Epidermal melanocyte (primary cell): ENCODE measurements around the gene HUNK.

Experiments used
- DNase-seq: peaks from one replicate; pipeline ENCODE4 v3.0.0; 2011; ENCODE audit warnings: low spot score; ENCODE audit not compliant: insufficient read length

HUNK gene

GRCh38 chr21:31948676-31949075, 75.9 kb downstream of the HUNK start:
- no peak for DNase-seq

DNA sequence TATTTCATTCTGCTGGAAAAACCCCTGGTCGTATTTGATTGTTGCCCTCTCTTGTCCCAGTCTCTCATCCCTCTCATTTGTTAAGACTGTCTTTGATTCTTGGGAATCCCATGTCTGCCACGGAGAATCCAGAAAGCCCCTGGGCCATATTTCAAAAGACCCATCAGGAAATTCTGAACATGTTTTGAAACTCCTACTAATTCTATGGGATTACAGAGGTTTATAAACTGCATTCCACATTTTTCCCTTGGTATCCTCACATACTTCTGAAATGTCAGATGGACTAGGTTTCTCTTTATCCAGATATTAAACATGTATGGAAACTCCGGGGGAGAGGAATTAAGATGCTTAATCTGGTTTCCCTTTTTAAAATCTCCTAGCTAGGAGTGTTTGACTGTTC, 80.0 kb downstream of the HUNK start:
- DNase-seq = peak; percentile 27

GRCh38 chr21:31957631-31958030, 84.8 kb downstream of the HUNK start:
- DNase-seq = no peak

DNA sequence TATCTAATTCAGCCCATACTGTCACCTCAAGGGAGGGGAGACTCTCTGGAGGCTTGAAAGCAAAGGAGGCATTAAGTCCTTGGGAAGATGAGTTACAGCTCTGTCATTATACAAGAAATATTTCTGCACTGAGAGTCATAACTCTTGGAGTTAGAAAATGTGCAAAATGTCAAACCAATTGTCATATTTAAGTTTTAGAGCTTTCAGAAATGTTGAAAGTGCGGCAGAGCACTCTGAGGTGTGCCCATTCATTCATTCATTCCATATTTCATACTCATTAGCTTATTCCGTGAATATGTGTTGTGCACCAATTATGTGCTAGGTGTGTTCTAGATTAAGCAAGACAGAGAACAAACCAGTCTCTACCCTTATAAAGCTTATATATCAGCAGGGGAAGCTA, 87.1 kb downstream of the HUNK start:
- no peak for DNase-seq

GRCh38 chr21:31961027-31961426, 88.2 kb downstream of the HUNK start:
- no peak for DNase-seq

DNA sequence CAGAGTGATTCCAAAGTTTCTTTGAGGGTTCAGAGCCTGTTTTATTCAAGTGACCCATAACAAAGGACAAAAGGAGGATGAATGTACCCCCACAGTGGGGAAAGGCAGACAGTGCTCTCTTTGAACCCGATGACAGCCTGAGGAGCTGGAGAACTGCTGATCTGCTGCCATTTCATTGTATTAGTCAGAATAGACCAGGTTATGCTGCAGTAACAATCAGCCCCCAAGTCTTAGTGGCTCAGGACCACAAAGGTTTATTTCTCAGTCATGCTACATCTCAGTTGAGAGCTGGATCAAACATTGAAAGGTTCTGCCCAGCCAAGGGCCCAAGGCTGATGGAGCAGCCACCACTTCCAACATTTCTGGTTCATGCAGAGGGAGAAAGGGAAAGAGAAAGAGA, 88.9 kb downstream of the HUNK start:
- DNase-seq = no peak

GRCh38 chr21:31964692-31965091, 91.9 kb downstream of the HUNK start:
- no peak for DNase-seq

DNA sequence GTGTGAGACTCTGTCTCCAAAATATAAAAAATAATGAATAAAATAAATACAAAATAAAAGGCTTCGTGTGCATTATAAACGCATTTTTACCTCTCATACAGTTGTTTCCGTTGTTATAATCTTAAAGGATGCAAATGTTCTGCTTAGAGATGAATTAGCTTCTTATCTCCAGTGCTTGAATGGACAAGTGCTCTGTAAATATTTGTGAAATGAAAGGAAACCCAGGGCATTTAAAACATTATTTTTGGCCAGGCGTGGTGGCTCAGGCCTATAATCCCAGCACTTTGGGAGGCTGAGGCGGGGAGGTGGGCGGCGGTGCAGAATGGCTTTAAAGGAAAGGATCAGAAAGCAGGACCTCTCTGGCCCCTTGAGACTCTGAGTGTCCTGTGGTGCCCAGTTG, 94.5 kb downstream of the HUNK start:
- DNase-seq = no peak

DNA sequence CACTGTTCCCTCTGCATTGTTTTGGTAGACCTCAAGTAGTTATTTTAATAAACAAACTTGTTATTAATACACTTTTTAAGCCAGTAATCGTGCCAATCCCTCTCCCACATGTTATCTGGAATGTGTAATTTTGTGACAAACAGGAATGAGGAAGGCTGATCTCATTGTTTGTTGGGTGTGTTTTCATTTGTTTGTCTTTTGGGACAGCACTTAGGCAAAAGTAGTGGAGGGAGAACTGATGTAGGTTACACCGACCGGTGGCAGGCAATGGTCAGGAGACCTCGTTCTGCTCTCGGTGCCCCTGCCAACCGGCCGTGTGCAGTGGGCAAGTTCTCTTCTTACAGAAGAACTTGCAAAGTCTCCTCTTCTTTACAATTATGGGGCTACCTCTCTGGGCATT, 99.8 kb downstream of the HUNK start:
- no peak for DNase-seq

- no peak for DNase-seq
These were observed 100.7 kb downstream of the HUNK start for GRCh38 chr21:31973402-31973944.

DNA sequence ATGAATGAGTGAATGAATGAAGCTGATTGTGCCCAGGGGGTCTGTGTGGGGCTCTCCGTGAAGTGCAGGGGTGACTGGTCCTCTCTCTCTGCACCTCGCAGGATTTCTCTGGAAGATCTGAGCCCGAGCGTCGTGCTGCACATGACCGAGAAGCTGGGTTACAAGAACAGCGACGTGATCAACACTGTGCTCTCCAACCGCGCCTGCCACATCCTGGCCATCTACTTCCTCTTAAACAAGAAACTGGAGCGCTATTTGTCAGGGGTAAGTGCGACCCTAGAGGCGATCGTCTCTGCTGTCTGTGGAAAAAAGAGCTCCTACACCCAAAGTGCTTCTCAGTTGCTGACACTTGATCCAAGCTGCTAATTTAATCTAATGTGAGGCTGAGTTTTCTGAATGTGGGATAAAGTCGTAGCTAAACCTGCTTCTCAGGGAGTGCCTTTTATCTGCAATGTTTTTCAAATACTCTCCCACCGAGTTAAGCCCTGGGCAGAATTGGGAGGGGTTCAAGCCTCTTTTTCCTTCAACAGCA, 101.7 kb downstream of the HUNK start:
- no peak for DNase-seq

- no peak for DNase-seq
These were observed 102.7 kb downstream of the HUNK start for GRCh38 chr21:31975491-31975890.

- DNase-seq = no peak
These were observed 105.0 kb downstream of the HUNK start for GRCh38 chr21:31977816-31978215.

GRCh38 chr21:31983120-31983519, 110.3 kb downstream of the HUNK start:
- no peak for DNase-seq

DNA sequence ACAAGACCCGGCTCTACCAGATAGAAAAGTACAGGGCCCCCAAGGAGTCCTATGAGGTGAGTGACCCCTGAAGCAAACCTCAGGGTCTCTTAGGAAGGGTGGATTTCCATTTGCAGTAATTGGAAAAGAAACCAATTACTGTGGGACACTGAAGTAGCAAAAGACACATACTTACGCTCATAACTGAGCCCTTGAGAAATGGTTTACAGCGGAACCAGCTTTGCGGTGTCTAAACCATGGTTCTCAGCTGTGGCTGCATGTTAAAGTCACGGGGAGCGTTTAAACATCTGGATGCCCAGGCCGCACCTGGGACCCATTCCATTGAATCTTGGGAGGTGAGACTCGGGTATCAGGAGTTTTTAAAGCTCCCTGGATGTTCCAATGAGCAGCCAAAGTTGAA, 110.7 kb downstream of the HUNK start:
- DNase-seq = no peak

GRCh38 chr21:31985398-31985797, 112.6 kb downstream of the HUNK start:
- DNase-seq = no peak

DNA sequence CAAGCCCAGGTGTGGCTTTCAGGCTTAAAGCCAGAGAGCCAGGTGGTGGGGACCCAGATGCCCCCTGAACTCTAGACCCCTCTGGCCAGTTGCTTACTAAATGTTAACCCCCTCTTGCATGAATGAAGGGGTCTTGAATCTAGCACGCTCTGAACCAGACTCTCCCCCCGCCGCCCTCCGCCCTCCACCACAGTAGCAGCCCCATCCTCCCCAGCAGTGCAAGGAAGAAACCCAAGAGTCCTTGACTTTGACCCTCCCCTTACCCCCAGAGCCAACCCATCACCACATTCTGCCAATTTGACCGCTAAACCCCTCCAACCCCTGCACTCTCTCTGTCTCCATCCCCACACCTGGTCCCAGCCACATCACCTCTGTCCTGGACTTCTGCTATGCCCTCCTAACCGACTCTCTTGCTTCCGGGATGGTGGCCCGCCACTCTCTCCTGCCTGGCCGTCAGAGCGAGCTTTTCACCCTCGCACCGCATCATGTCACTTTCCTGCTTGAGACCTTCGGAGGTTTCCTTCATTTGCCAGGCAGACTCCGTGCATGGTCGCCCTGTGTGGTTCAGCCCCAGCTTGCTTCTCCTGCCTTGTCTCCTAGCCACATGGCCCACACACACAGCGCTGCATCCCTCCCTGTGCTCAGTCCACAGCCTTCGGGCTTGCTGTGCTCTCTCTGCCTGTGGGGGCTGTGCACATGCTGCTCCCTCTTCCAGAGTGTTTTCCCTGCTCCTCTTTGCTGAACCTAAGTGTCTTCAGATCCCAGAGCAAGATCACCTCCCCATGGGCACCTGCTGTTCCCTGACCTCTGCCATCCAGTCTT, 113.4 kb downstream of the HUNK start:
- no peak for DNase-seq

DNA sequence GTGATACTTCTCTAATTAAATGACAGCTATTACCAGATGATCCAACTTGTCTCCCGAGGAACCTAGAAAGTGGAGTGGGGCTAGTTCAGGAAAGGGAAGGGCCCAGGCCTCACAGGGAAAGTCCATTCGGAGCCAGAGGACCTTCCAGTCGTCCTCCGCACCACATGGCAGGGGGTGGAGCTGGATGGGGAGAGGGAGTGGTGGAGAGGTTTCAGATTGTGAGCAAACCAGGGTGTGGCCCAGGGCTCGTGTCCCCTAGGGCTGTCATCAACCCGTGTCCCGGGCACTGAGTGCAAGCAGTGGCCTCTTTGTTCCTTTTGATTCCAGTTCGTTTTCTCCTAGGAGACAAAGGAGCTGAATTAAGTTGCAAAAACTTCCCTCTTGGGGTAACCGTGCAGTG, 114.9 kb downstream of the HUNK start:
- no peak for DNase-seq

GRCh38 chr21:31988492-31989290, 115.9 kb downstream of the HUNK start:
- DNase-seq = no peak

DNA sequence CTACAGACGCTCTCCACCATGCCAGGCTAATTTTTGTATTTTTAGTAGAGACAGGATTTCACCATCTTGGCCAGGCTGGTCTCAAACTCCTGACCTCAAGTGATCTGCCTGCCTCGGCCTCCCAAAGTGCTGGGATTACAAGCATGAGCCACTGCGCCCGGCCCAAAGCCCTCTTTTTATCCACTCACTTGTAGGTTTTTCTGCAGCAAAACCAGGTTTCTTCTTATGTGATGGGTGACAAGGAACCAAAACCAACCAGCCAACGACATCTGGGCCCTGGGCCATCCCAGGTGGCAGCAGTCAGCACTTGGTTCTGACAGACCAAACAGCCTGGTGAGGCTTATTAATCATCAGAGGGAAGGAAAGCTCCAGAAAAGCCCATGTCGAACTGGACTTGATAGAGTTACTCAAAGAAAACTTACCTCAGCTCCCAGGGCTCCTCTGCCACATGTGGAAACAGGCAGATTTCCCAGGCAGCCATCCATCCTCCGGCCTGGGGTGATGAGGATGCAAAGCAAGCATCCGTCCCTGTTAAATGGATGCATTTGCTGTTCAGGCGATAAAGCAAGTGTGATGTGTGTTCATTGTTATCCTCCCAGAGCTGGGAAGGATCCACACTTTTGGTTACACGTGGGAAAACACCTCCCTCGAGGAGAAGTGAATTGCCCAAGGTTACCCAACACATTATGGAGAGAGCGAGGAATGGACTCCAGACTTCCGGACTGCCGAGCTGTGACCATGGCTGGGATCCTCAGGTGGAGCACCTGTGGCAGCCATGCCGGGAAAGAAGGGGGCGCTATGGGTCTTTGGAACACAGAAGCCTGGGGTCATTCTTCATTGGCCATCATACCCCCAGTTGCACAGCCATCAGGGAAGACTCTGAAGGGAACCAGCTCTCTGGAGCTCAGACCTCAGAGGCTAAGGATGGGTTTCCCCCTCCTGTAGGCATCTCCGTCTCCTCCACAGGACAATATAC, 118.8 kb downstream of the HUNK start:
- no peak for DNase-seq

DNA sequence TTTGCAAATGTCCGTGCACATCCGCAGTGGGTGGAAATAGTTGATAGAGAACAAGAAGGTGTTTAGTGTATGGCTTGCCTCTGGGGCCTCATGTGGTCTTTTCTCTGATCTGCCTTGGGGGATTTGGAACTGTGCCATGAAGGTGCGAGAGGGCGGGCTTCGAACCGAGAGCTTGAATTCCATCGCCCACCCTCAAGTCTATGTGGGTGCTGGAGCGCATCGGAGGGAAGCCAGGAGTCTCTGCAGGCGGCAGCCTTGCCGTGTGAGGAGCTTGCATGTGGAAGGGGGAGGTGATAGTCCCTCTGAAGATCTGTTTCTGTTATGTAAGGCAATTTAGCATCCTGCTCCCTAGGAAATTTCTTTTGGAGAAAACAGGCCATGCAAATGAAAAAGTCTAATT, 119.6 kb downstream of the HUNK start:
- no peak for DNase-seq
